Heart right ventricle (tissue), 16 donors: ENCODE data around the gene ATG2A. TPM values are rescaled to one million over a fixed set of nuclear protein-coding genes. Genes with fewer than 3 reads are reported as not detected.

ENCODE experiments used
- ATAC-seq, 8 donors: fragments of 200-7000 bp; cut with Tn5 transposase; one replicate each; pipeline ENCODE4 v1.9.1; 2020; ENCODE audit warnings: mild to moderate bottlenecking in 8 of 8, moderate library complexity in 8 of 8, moderate number of reproducible peaks in 1 of 8
- DNase-seq, 2 donors: peaks; one replicate each; pipeline ENCODE4 v3.0.0-alpha.2; 2020
- H3K27ac ChIP-seq, 10 donors: fragments of 200-600 bp; sonication (generic) in 2 of 10; one replicate each; pipeline versions ENCODE4 v1.5.0 to v1.8.0; 2020 to 2022; ENCODE audit warnings: mild to moderate bottlenecking in 3 of 10
- H3K27me3 ChIP-seq, 7 donors: fragments of 200-600 bp; one replicate each; pipeline ENCODE4 v1.8.0; 2021 to 2022; ENCODE audit warnings: mild to moderate bottlenecking in 2 of 7
- H3K36me3 ChIP-seq, 9 donors: fragments of 200-600 bp; sonication (generic) in 1 of 9; one replicate each; pipeline versions ENCODE4 v1.5.0 to v1.8.0; 2020 to 2022; ENCODE audit warnings: mild to moderate bottlenecking in 2 of 9
- H3K4me1 ChIP-seq, 9 donors: fragments of 200-600 bp; sonication (generic) in 1 of 9; one replicate each; pipeline versions ENCODE4 v1.5.0 to v1.8.0; 2020 to 2022; ENCODE audit warnings: mild to moderate bottlenecking in 4 of 9
- H3K4me3 ChIP-seq, 10 donors: fragments of 200-600 bp; sonication (generic) in 2 of 10; one replicate each; pipeline versions ENCODE4 v1.5.0 to v1.8.0; 2020 to 2022; ENCODE audit warnings: mild to moderate bottlenecking in 7 of 10, moderate library complexity in 2 of 10
- H3K9me3 ChIP-seq, 11 donors: fragments of 200-600 bp in 10 of 11; sonication (generic) in 2 of 11; one replicate each; pipeline versions ENCODE4 v1.5.0 to v1.8.0; 2013 to 2022; ENCODE audit warnings: mild to moderate bottlenecking in 2 of 11, control low read depth in 1 of 11, moderate library complexity in 1 of 11
- WGBS, 2 donors: extraction: QIAGEN DNeasy Blood & Tissue Kit; methylation state at CpG; one replicate each; pipeline ENCODE4 v1.1.7; 2013; ENCODE audit warnings: inconsistent platforms in 1 of 2; 5-methylcytosine and 5-hydroxymethylcytosine counted together
- intact Hi-C, 10 donors: fragments of 100-400 bp; cut with DNase I; formaldehyde crosslinking; loops; one replicate each; pipeline versions ENCODE4 v1.11.1 to v1.14.2; 2022
- polyA plus RNA-seq, 2 donors: library from polyadenylated mRNA; stranded (reverse); fragments of 200-250 nt; gene quantifications; one replicate each; pipeline ENCODE4 v1.2.3, GENCODE V29; 2013
- total RNA-seq, 10 donors: library from RNA; stranded (reverse); fragmentation: NEBNext Ultra II Directional in 3 of 10; extraction: Animal tissue kit (Norgen Biotek cat#: 25700) in 3 of 10; gene quantifications; one replicate each; pipeline versions ENCODE4 v1.2.1 to v1.2.4, GENCODE V29; 2021 to 2023
- TF ChIP-seq, protein P1 (sequence below), 9 donors: fragments of 200-600 bp; sonication (generic) in 2 of 9; IDR thresholded peaks; one replicate each; pipeline versions ENCODE4 v1.5.0 to v1.8.0; 2021 to 2022; ENCODE audit warnings: antibody characterized with exemption in 9 of 9, mild to moderate bottlenecking in 5 of 9, moderate library complexity in 1 of 9
- donor health status: Arrhythmogenic right ventricular cardiomyopathy.
- donor health status: ischemic (EF 13 %, LVEDD 7.1; RV severe dilation, severe dysfunction).
- donor health status: healthy with polysubstance abuse.
- donor health status: DM: no; HTN: yes; CAD: no.
- donor health status: DM: no; HTN: no; CAD: no.
- donor health status: ischemic (EF 25% LVEDD 6.9; RV normal size, moderate dysfunction).
- donor health status: ischemic (EF 25% LVEDD 5.7; RV mildly dilated, moderate dysfunction).
- donor health status: healthy.
- donor health status: DM: yes; HTN: yes; CAD: no.
- donor health status: Ischemic cardiomyopathy.
- donor health status: ischemic (EF 35%, LVEDD 5.7; RV mildly dilated, moderate dysfunction).
- donor health status: nonischemic (EF 11% LVEDD 7.7; RV severe dilation, severe dysfunction).
- donor health status: DM: yes; HTN: yes; CAD: no.
- donor health status: PGD.
- donor health status: ischemic (EF 29% LVEDD 5.4; RV normal size, mild dysfunction).
- donor health status: nonischemic (EF 23%, LVEDD 6.1; RV moderate dilation, normal function).

Gene ATG2A
- total and polyA plus RNA-seq, 12 donors, result 12.4 to 18.6 (median 16.0) TPM

- DNase-seq (no peak), ATAC-seq (no peak)
- TF ChIP-seq, protein P1, sequence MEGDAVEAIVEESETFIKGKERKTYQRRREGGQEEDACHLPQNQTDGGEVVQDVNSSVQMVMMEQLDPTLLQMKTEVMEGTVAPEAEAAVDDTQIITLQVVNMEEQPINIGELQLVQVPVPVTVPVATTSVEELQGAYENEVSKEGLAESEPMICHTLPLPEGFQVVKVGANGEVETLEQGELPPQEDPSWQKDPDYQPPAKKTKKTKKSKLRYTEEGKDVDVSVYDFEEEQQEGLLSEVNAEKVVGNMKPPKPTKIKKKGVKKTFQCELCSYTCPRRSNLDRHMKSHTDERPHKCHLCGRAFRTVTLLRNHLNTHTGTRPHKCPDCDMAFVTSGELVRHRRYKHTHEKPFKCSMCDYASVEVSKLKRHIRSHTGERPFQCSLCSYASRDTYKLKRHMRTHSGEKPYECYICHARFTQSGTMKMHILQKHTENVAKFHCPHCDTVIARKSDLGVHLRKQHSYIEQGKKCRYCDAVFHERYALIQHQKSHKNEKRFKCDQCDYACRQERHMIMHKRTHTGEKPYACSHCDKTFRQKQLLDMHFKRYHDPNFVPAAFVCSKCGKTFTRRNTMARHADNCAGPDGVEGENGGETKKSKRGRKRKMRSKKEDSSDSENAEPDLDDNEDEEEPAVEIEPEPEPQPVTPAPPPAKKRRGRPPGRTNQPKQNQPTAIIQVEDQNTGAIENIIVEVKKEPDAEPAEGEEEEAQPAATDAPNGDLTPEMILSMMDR (IDR thresholded peaks at IDR 0.05), result no peak
- H3K36me3 ChIP-seq, result peaks cover 0 to 42% (median 11%) of the 10 kb centered on the region in 9 donors
- intact Hi-C loops, result no loop called here
- H3K27me3 ChIP-seq, result no peaks in the 10 kb centered on the region
- H3K4me3 ChIP-seq, result peak overlapping the region in 1 of 10 donors; percentile 9
- 83 to 87% methylated on average over 6 of the region's 6 CpGs for WGBS, 2 donors
- H3K9me3 ChIP-seq, result no peaks in the 10 kb centered on the region
- H3K27ac ChIP-seq, result peak overlapping the region in 8 of 10 donors; percentile 26 to 96 (median 94)
- peaks cover 55 to 100% (median 93%) of the 10 kb centered on the region in 9 donors for H3K4me1 ChIP-seq
Measured at GRCh38 chr11:64861227-64861975, 55.6 kb downstream of the ATG2A start.

DNA sequence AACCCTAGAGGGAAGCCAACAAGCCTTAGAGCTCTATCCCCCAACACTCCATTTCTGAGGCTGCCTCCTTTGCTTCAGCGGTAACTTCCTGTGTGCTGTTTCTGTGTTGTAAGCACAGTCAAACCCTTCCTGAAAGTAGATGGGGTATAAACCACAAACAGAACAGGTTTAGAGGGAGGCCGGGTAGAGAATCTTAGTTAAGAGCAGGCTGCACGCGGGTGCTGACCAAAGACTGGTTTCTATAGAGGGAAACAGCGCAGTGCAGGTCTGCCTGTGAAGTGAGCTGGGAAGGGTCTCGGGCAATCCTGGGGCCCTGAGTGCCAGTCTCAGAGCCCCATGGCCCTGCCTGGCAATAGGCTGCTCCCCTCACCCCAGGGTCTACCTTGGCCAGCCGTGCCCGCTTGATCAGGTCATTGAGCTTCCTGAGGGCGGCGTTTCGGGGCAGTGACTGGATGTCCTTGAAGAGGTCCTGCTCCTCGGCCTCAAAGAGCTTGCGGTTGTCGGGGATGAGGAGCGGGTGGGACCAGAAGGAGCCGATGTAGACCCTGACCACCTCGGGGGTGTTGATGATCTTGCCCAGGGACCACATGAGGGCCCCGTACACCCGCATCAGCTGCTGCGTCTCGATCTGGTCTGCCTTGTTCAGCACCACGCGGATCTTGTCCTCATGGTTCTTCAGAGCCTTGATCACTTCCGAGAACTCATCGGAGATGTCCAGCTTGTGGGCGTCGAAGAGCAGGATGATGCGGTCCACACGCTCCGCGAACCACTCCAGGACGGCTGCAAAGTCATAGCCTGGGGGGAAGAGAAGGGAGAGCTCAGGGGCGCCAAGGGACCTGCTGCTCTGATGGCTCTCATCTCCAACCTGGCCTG lies 57.2 kb downstream of the ATG2A start:
- intact Hi-C loops, result no loop called here
- peaks cover 61 to 100% (median 93%) of the 10 kb centered on the region in 9 donors for H3K4me1 ChIP-seq
- TF ChIP-seq, protein P1 (IDR thresholded peaks at IDR 0.05), result no peak
- H3K4me3 ChIP-seq, result peak overlapping the region in 2 of 10 donors; percentile 5 to 27
- H3K9me3 ChIP-seq, result no peaks in the 10 kb centered on the region
- H3K36me3 ChIP-seq, result peaks cover 0 to 55% (median 11%) of the 10 kb centered on the region in 9 donors
- 92 to 93% methylated on average over 33 of the region's 33 CpGs for WGBS, 2 donors
- no peaks in the 10 kb centered on the region for H3K27me3 ChIP-seq
- H3K27ac ChIP-seq, result peak overlapping the region; percentile 70 to 96 (median 87)
- ATAC-seq (no peak), DNase-seq (no peak)

DNA sequence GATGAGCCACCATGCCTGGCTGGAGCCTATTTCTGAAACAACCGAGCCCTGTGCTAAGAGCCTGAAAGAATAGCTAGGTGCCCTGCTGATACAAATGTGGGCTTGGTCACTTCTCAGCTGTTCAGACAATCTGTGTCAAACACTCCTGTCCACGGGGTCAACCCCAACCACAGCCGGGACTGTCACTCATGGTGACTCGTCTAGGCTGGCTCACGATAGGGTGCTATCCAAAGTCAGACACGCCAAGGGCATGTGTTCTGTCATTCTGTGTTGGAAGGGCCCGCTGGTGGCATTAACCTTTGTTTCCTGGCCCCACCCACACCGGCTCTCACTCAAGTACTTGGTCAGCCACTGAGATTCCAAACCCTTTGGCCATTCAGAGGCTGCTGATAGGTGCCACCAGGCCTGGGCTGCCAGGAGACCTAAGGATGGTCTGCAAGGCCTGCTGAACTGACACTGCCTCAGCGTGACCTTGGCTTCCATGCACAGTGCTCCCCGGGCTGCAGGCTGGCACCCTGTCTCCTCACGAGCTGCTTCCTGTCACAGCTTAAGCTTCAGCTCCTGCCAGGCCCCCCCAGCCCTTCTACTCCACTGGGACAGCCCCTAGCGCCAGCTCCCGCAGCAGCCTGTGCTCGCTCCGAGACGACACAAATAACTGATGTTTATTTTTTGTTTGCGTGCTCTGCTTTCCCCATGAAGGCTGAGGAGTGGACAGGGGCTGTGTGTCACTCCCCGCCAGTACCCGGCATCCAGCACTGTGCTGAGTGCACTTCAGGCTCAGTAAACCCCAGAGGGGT lies 58.3 kb downstream of the ATG2A start:
- intact Hi-C loops, result no loop called here

More for the DNA sequence above, 58.3 kb downstream of the ATG2A start:
- TF ChIP-seq, protein P1 (IDR thresholded peaks at IDR 0.05), result no peak
- Histone ChIP-seq H3K27me3 (no peaks in the 10 kb centered on the region), H3K36me3 (peaks cover 0 to 66% (median 15%) of the 10 kb centered on the region in 9 donors), H3K9me3 (no peaks in the 10 kb centered on the region), H3K27ac (peak overlapping the region; percentile 70 to 96 (median 87)), H3K4me3 (peak overlapping the region in 2 of 10 donors; percentile 5 to 27), H3K4me1 (peaks cover 61 to 100% (median 93%) of the 10 kb centered on the region in 9 donors)
- peak; percentile 21 to 78 (median 53) for ATAC-seq
- 48 to 53% methylated on average over 19 of the region's 19 CpGs for WGBS, 2 donors
- peak; percentile 65 to 76 for DNase-seq
